Heart right ventricle (tissue), 16 donors: ENCODE data around the gene HDAC11. TPM values are rescaled to one million over a fixed set of nuclear protein-coding genes. Genes with fewer than 3 reads are reported as not detected.

Experiments used
- ATAC-seq, 8 donors: fragments of 200-7000 bp; cut with Tn5 transposase; one replicate each; pipeline ENCODE4 v1.9.1; 2020; ENCODE audit warnings: mild to moderate bottlenecking in 8 of 8, moderate library complexity in 8 of 8, moderate number of reproducible peaks in 1 of 8
- DNase-seq, 2 donors: peaks; one replicate each; pipeline ENCODE4 v3.0.0-alpha.2; 2020
- H3K27ac ChIP-seq, 10 donors: fragments of 200-600 bp; sonication (generic) in 2 of 10; one replicate each; pipeline versions ENCODE4 v1.5.0 to v1.8.0; 2020 to 2022; ENCODE audit warnings: mild to moderate bottlenecking in 3 of 10
- H3K27me3 ChIP-seq, 7 donors: fragments of 200-600 bp; one replicate each; pipeline ENCODE4 v1.8.0; 2021 to 2022; ENCODE audit warnings: mild to moderate bottlenecking in 2 of 7
- H3K36me3 ChIP-seq, 9 donors: fragments of 200-600 bp; sonication (generic) in 1 of 9; one replicate each; pipeline versions ENCODE4 v1.5.0 to v1.8.0; 2020 to 2022; ENCODE audit warnings: mild to moderate bottlenecking in 2 of 9
- H3K4me1 ChIP-seq, 9 donors: fragments of 200-600 bp; sonication (generic) in 1 of 9; one replicate each; pipeline versions ENCODE4 v1.5.0 to v1.8.0; 2020 to 2022; ENCODE audit warnings: mild to moderate bottlenecking in 4 of 9
- H3K4me3 ChIP-seq, 10 donors: fragments of 200-600 bp; sonication (generic) in 2 of 10; one replicate each; pipeline versions ENCODE4 v1.5.0 to v1.8.0; 2020 to 2022; ENCODE audit warnings: mild to moderate bottlenecking in 7 of 10, moderate library complexity in 2 of 10
- H3K9me3 ChIP-seq, 11 donors: fragments of 200-600 bp in 10 of 11; sonication (generic) in 2 of 11; one replicate each; pipeline versions ENCODE4 v1.5.0 to v1.8.0; 2013 to 2022; ENCODE audit warnings: mild to moderate bottlenecking in 2 of 11, control low read depth in 1 of 11, moderate library complexity in 1 of 11
- WGBS, 2 donors: extraction: QIAGEN DNeasy Blood & Tissue Kit; methylation state at CpG; one replicate each; pipeline ENCODE4 v1.1.7; 2013; ENCODE audit warnings: inconsistent platforms in 1 of 2; 5-methylcytosine and 5-hydroxymethylcytosine counted together
- intact Hi-C, 10 donors: fragments of 100-400 bp; cut with DNase I; formaldehyde crosslinking; loops; one replicate each; pipeline versions ENCODE4 v1.11.1 to v1.14.2; 2022
- polyA plus RNA-seq, 2 donors: library from polyadenylated mRNA; stranded (reverse); fragments of 200-250 nt; gene quantifications; one replicate each; pipeline ENCODE4 v1.2.3, GENCODE V29; 2013
- total RNA-seq, 10 donors: library from RNA; stranded (reverse); fragmentation: NEBNext Ultra II Directional in 3 of 10; extraction: Animal tissue kit (Norgen Biotek cat#: 25700) in 3 of 10; gene quantifications; one replicate each; pipeline versions ENCODE4 v1.2.1 to v1.2.4, GENCODE V29; 2021 to 2023
- TF ChIP-seq, protein P1 (sequence below), 9 donors: fragments of 200-600 bp; sonication (generic) in 2 of 9; IDR thresholded peaks; one replicate each; pipeline versions ENCODE4 v1.5.0 to v1.8.0; 2021 to 2022; ENCODE audit warnings: antibody characterized with exemption in 9 of 9, mild to moderate bottlenecking in 5 of 9, moderate library complexity in 1 of 9
- donor health status: Arrhythmogenic right ventricular cardiomyopathy.
- donor health status: ischemic (EF 13 %, LVEDD 7.1; RV severe dilation, severe dysfunction).
- donor health status: healthy with polysubstance abuse.
- donor health status: DM: no; HTN: yes; CAD: no.
- donor health status: DM: no; HTN: no; CAD: no.
- donor health status: ischemic (EF 25% LVEDD 6.9; RV normal size, moderate dysfunction).
- donor health status: ischemic (EF 25% LVEDD 5.7; RV mildly dilated, moderate dysfunction).
- donor health status: healthy.
- donor health status: DM: yes; HTN: yes; CAD: no.
- donor health status: Ischemic cardiomyopathy.
- donor health status: ischemic (EF 35%, LVEDD 5.7; RV mildly dilated, moderate dysfunction).
- donor health status: nonischemic (EF 11% LVEDD 7.7; RV severe dilation, severe dysfunction).
- donor health status: DM: yes; HTN: yes; CAD: no.
- donor health status: PGD.
- donor health status: ischemic (EF 29% LVEDD 5.4; RV normal size, mild dysfunction).
- donor health status: nonischemic (EF 23%, LVEDD 6.1; RV moderate dilation, normal function).

The HDAC11 gene
- total and polyA plus RNA-seq, 12 donors, result 15.9 to 46.0 (median 33.3) TPM

GRCh38 chr3:13500133-13500885 is 20.2 kb downstream of the HDAC11 start:
- Histone ChIP-seq H3K27me3 (no peaks in the 10 kb centered on the region), H3K36me3 (peaks cover 0 to 21% (median 0%) of the 10 kb centered on the region in 9 donors), H3K4me1 (peaks cover 3 to 17% (median 9%) of the 10 kb centered on the region in 9 donors), H3K4me3 (no peak overlapping the region), H3K9me3 (no peaks in the 10 kb centered on the region), H3K27ac (no peak overlapping the region)
- TF ChIP-seq, protein P1, sequence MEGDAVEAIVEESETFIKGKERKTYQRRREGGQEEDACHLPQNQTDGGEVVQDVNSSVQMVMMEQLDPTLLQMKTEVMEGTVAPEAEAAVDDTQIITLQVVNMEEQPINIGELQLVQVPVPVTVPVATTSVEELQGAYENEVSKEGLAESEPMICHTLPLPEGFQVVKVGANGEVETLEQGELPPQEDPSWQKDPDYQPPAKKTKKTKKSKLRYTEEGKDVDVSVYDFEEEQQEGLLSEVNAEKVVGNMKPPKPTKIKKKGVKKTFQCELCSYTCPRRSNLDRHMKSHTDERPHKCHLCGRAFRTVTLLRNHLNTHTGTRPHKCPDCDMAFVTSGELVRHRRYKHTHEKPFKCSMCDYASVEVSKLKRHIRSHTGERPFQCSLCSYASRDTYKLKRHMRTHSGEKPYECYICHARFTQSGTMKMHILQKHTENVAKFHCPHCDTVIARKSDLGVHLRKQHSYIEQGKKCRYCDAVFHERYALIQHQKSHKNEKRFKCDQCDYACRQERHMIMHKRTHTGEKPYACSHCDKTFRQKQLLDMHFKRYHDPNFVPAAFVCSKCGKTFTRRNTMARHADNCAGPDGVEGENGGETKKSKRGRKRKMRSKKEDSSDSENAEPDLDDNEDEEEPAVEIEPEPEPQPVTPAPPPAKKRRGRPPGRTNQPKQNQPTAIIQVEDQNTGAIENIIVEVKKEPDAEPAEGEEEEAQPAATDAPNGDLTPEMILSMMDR (IDR thresholded peaks at IDR 0.05), result peak in 8 of 9 donors; percentile 28 to 60 (median 55)
- intact Hi-C loops, result no loop called here
- DNase-seq (no peak), ATAC-seq (peak in 1 of 8 donors; percentile 12)
- 86% methylated on average over 15 of the region's 15 CpGs for WGBS, 2 donors

DNA sequence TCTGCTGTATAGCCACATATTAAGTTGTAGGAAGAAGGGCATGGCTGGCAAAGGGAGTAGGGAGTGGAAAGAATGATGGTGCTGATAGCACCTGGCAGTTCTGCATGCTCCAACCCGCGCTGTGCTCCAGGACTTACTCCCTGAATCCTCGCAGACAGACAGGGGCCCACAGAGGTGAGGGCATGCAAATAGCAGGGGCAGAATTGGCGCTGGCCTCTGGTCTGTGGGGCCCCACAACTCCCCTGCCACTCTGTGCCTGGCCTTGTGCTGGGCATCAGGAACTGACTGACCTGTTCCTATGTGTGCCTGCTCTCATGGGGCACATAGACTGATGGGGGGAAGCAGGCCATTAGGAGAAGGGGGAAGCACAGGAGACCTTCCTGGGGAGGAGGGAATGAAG is 20.9 kb downstream of the HDAC11 start:
- intact Hi-C loops, result no loop called here
- no peaks in the 10 kb centered on the region for H3K27me3 ChIP-seq
- WGBS, 2 donors, result 95 to 98% methylated on average over 4 of the region's 4 CpGs
- H3K27ac ChIP-seq, result no peak overlapping the region
- TF ChIP-seq, protein P1 (IDR thresholded peaks at IDR 0.05), result no peak
- ATAC-seq (no peak), DNase-seq (no peak)
- H3K4me1 ChIP-seq, result peaks cover 1 to 14% (median 8%) of the 10 kb centered on the region in 9 donors
- no peak overlapping the region for H3K4me3 ChIP-seq
- peaks cover 0 to 21% (median 0%) of the 10 kb centered on the region in 9 donors for H3K36me3 ChIP-seq
- no peaks in the 10 kb centered on the region for H3K9me3 ChIP-seq

DNA sequence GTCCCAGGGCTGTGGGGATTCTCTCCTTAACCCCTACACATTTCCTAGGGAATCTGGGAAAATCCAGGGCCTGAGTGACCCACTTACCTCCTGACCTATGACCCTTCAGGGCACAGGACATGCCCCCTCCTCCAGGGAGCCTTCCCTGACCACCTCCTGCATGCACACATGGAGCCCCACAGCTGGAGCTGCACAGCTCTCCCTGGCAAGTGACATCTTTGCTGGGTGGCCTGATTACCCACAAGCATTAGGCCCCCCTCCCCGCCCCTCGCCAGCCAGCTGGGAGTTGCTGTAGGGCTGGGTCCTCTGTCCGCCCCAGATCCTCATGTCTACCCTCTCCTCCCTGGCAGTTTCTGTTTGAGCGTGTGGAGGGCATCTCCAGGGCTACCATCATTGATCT is 21.4 kb downstream of the HDAC11 start:
- H3K4me1 ChIP-seq, result peaks cover 0 to 9% (median 4%) of the 10 kb centered on the region in 9 donors
- no peak for ATAC-seq
- no peak for DNase-seq
- intact Hi-C loops, result no loop called here
- H3K4me3 ChIP-seq, result no peak overlapping the region
- no peak overlapping the region for H3K27ac ChIP-seq
- WGBS, 2 donors, result 94 to 99% methylated on average over 4 of the region's 4 CpGs
- H3K27me3 ChIP-seq, result no peaks in the 10 kb centered on the region
- peaks cover 0 to 21% (median 0%) of the 10 kb centered on the region in 9 donors for H3K36me3 ChIP-seq
- no peaks in the 10 kb centered on the region for H3K9me3 ChIP-seq
- TF ChIP-seq, protein P1 (IDR thresholded peaks at IDR 0.05), result no peak

- H3K9me3 ChIP-seq, result no peaks in the 10 kb centered on the region
- H3K27ac ChIP-seq, result no peak overlapping the region
- TF ChIP-seq, protein P1 (IDR thresholded peaks at IDR 0.05), result no peak
- no peak for DNase-seq
- ATAC-seq, result no peak
- no peaks in the 10 kb centered on the region for H3K27me3 ChIP-seq
- intact Hi-C loops, result no loop called here
- H3K4me1 ChIP-seq, result peaks cover 0 to 2% (median 0%) of the 10 kb centered on the region in 9 donors
- no peak overlapping the region for H3K4me3 ChIP-seq
- peaks cover 0 to 21% (median 0%) of the 10 kb centered on the region in 9 donors for H3K36me3 ChIP-seq
- WGBS, 2 donors, result 96% methylated on average over 18 of the region's 18 CpGs
These were observed 22.1 kb downstream of the HDAC11 start for GRCh38 chr3:13501958-13502790.
